GM18867 (cell line): Measurements from ENCODE around the gene IRS2.
A peak's percentile ranks its signal among the peaks of the same experiment; 100 is the strongest.
"Not testable (repeated sequence)": the region's sequence is repeated elsewhere in the genome, so short reads cannot be mapped to it uniquely, and the experiment has no call there.

Experiments
- ATAC-seq: cut with Tn5 transposase; IDR thresholded peaks from one replicate; pipeline ENCODE4 v1.9.1; 2021; ENCODE audit warnings: mild to moderate bottlenecking, moderate library complexity; ENCODE audit not compliant: unreplicated experiment

Gene IRS2, protein sequence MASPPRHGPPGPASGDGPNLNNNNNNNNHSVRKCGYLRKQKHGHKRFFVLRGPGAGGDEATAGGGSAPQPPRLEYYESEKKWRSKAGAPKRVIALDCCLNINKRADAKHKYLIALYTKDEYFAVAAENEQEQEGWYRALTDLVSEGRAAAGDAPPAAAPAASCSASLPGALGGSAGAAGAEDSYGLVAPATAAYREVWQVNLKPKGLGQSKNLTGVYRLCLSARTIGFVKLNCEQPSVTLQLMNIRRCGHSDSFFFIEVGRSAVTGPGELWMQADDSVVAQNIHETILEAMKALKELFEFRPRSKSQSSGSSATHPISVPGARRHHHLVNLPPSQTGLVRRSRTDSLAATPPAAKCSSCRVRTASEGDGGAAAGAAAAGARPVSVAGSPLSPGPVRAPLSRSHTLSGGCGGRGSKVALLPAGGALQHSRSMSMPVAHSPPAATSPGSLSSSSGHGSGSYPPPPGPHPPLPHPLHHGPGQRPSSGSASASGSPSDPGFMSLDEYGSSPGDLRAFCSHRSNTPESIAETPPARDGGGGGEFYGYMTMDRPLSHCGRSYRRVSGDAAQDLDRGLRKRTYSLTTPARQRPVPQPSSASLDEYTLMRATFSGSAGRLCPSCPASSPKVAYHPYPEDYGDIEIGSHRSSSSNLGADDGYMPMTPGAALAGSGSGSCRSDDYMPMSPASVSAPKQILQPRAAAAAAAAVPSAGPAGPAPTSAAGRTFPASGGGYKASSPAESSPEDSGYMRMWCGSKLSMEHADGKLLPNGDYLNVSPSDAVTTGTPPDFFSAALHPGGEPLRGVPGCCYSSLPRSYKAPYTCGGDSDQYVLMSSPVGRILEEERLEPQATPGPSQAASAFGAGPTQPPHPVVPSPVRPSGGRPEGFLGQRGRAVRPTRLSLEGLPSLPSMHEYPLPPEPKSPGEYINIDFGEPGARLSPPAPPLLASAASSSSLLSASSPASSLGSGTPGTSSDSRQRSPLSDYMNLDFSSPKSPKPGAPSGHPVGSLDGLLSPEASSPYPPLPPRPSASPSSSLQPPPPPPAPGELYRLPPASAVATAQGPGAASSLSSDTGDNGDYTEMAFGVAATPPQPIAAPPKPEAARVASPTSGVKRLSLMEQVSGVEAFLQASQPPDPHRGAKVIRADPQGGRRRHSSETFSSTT (N-terminal part only)

DNA sequence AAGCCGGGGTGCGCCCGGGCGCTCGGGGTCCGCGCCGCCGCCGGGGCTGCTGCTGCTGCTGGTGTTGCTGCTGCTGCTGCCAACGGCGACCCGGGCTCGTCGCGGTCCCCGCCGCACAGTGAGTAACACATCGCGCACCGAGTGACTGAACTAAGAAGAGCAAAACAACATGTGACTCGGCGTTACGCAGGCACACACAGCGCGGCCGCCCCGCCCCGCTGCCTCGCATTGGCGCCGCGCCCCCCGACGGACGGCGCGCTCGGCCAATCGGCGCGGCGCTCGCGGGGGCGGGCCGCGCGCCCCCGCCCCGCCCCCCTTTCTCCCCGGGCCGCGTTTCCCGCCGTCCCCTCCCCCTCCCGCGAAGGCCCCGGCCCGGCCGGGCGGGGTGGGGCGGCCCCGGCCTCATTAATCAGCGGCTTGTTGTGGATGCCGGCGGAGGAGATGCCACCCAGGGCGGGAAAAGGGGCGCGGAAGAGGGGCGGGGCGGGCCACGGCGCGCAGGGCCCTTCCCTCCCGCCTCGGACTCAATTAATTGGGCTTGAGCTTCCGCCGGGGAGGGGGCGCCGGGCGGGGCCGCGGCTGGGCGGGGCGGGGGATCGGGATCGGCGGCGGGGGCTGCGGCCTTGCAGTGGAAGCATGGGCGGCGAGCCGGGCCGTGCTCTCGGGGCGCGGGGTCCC is at the start of gene IRS2:
TSS of gene IRS2 (minus strand) at position 127 of the 678 bp plus-strand sequence. CDS start 530 bp downstream, outside the sequence.
- peak; percentile 89 for ATAC-seq

DNA sequence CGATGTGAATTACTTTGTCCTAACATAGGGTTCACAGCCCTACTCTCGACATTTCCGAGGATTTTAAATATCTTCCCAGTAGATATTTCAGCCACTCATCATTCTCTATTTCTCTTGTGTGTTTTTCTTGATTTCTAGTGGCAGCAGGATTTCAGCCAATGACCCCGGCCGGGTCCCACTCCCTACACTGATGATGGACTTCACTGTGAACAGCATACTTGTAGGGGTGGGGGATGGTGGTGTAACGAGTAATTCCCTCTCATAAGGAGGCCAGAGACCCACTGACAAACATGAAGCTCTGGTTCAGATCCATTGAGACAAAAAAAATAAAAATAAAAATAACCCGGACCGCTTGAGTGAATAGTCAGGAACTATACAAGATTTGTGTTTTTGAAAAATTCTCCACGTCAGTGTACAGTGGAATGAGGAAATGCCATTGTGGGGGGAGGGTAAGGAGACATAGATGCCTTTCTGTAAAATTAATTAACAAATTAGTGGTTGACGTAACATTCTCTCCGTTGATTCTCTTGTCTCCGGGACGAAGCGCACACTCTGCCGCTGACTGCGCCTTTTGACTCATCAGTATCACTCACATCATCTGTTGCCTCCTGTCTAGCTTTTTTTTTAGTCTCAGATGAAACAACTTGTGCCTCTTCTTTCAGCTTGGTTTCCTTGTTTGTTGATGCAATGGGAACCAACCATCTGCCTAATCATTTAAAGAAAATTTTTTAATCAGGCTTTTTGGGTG is 48.8 kb upstream of the IRS2 start:
- ATAC-seq: no peak

DNA sequence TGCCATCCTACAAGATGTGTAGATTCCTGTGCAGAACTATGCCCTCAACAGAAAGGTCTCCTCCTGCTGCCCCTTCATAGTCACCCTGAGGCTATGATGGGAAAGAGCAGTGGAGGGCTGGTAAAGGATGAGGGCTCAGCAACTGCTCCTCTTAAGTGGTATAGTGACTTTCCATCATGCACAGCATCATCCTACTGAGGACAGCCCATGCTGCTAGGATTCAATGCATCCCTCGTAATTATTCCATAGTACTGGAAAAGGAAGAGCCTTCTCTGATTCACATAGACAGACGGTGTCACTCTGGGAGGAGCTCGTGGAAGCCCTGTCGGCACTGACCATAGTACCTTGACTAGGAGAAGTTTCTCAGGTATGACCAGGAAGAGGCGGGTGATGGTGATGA is 47.6 kb upstream of the IRS2 start:
- ATAC-seq: no peak

GRCh38 chr13:109833071-109833470 is 46.7 kb upstream of the IRS2 start:
- no peak for ATAC-seq

DNA sequence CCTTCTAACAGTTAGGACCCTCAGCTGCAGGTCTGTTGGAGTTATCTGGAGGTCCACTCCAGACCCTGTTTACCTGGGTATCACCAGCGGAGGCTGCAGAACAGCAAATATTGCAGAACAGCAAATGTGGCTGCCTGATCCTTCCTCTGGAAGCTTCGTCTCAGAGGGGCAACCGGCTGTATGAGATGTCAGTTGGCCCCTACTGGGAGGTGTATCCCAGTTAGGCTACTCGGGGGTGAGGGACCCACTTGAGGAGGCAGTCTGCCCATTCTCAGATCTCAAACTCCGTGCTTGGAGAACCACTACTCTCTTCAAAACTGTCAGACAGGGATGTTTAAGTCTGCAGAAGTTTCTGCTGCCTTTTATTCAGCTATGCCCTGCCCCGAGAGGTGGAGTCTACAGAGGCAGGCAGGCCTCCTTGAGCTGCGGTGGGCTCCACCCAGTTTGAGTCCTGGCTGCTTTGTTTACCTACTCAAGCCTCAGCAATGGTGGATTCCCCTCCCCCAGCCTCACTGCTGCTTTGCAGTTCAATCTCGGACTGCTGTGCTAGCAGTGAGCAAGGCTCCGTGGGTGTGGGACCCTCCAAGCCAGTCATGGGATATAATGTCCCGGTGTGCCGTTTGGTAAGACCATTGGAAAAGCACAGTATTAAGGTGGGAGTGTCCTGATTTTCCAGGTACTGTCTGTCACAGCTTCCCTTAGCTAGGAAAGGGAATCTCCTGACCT is 42.4 kb upstream of the IRS2 start:
- not testable (repeated sequence) for ATAC-seq

DNA sequence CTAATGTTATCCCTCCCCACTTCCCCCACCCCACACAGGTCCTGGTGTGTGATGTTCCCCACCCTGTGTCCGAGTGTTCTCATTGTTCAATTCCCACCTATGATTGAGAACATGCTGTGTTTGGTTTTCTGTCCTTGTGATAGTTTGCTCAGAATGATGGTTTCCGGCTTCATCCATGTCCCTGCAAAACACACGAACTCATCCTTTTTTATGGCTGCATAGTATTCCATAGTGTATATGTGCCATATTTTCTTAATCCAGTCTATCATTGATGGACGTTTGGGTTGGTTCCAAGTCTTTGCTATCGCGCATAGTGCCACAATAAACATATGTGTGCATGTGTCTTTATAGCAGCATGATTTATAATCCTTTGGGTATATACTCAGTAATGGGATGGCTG is 36.8 kb upstream of the IRS2 start:
- ATAC-seq: not testable (repeated sequence)

- ATAC-seq: no peak
Measured at GRCh38 chr13:109821103-109821502, 34.7 kb upstream of the IRS2 start.

DNA sequence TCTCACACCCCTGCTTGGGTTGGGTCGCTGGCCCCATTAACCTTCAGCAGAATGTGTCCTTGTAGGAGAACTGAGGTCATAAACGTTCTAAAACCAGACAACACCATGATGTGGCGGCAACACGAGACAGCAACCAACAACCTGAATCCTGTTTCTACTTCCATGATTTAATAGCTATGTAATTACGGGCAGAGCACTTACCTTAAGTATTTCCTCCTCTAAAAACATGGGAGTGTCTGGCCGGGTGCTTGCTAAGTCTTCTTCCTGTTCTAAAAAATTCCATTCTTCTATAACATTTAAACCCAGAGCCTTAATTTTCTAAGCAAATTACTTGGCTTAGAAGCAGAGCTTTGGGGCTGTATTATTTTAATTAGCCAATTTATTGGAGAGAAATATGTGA is 33.5 kb upstream of the IRS2 start:
- no peak for ATAC-seq

DNA sequence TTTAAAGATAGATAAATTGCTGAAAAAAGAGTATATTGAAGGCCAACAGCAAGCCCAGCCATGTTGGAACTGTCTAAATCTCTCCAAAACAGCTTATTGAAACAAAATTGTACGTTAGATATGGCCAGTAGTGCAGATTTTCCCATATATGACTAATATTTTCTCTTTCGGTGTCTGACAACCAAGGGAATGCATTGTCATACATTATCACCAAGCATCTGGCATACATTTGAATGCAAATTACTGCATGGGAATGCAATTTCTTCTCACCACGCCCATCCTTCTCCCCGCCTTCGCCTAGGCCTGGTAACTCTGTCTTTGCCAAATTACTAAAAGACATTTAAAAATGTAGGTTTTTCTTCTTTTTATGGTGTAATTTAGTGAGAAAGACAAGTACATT is 32.5 kb upstream of the IRS2 start:
- no peak for ATAC-seq

DNA sequence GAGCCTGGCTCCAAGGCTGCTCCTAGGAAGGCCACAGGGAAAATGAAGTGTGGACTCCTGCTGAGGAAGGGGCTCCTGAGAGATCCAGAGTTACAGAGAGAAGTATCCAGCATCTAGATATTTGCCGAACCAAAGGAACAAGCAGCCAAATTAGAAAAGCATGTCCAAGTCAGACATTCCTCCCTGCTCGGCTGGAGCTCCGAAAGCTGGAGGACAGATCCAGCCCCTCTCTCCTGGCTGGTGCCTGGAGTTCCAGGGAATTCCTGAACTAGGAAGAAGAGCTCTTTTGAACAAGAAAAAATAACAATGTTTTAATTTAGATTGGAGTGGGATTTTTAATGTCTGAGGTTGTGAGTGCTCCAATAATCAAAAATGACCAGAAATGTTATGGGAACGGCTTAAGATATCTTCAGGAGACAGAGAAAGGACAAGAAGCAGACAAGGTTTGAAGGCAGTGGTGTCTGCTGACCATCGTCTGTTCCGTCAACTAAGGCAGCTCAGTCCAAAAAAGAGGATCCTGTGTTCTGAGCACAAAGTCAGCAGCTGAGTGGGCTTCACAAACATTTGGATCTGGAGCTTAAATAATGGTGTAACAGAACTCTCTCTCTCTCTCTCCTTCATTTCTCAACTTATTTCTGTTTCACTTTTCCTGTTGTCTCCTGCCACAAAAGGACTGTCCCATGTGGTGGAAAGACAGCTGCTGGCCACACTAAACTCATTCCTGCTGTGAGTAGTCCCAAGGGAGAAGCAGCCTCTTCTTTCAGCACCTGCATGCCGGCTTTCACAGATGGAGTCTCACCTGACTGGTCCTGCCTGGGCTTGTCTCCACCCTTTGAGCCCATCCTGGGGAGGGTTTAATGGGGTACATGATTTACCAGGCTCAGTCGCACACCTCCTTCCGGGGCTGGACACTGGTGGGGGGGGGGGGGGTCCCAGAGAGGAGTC is 31.5 kb upstream of the IRS2 start:
- ATAC-seq: no peak

- ATAC-seq: no peak
Measured at GRCh38 chr13:109816808-109817203, 30.4 kb upstream of the IRS2 start.

DNA sequence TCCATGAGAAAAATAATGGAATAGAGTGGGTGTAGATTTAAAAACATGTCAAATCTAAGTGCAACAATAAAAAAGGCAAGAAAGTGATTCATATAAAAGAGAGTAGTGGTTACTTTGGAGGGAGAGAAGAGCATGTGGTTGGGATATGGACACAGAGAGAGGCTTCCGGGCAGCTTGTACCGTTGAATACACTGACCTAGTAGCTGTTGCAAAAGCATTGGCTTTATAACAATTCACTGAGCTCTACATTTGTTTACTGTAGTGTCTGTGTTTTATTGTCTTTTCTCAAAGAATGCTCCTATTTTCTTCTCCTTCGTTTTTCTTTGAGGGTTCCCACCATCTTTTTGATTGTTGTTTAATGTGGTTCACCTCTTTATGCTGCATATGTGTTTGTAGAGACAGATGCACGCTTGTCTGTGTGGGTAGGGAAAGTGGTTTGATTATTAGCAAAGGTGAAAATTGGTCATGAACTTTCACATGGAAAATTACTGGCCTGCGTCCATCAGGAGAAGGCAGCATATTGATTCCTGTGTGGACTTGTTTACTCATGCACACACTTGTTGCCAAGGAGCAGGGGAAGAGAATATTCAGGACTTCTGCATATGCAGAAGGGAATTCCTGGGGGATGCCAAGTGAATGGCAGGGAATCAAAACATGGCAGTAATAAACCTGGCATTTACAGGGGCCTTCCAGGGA is 29.9 kb upstream of the IRS2 start:
- ATAC-seq: no peak

- no peak for ATAC-seq
Measured at GRCh38 chr13:109815651-109816050, 29.3 kb upstream of the IRS2 start.

DNA sequence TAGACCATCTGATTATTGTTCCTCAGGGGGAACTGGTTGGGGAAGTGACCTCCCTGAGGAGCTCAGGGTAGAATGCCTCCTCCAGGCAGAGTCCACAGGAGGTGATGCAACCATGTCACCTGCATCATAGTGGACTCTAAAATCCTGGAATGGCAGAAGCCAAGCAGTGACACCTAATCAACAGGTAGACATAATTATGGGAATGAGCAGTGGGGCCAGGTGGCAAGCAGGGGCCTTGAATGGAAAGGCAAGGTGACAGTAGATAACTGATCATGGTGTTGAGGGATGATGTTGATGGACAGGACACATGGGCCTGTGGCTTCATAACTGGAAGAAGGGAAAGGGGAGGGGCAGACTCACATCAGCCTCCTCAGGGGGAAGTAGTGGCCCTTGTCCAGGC is 27.3 kb upstream of the IRS2 start:
- no peak for ATAC-seq

DNA sequence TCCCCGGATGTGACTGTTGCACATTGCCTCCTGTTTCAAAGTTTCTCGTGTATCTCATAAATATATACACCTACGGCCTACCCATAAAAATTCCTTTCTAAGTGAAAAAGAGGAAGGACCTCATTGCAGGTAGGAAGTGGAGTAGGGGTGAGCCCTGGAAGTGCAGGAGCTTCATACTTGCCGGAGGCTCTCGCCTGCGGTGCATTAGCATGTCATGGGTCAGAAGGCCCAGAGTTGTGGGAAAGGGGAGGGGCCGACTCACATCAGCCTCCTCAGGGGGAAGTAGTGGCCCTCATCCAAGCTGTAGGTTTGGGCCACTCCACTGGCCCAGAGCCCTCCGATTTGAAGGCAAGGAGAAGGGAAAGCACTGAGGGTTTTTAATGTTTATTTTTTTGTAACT is 26.0 kb upstream of the IRS2 start:
- ATAC-seq: no peak

GRCh38 chr13:109810761-109811510 is 24.6 kb upstream of the IRS2 start:
- no peak for ATAC-seq
